Gastrocnemius medialis (tissue), 4 donors: ENCODE results near the gene ZFYVE19. TPM values are rescaled to one million over a fixed set of nuclear protein-coding genes. Genes with fewer than 3 reads are reported as not detected.

ENCODE experiments used
- ATAC-seq, 2 donors: fragments of 150-250 bp; one replicate each; pipeline ENCODE4 v1.9.1; 2016
- DNase-seq, 2 donors: peaks; one replicate each; pipeline ENCODE4 v3.0.0-alpha.2; 2019
- H3K27ac ChIP-seq, 4 donors: fragments of 200-600 bp; sonication (generic); 1 replicate in 1 of 4; 2 replicates in 3 of 4; pipeline ENCODE4 v1.5.1; 2016 to 2018; ENCODE audit warnings: mild to moderate bottlenecking in 2 of 4, moderate library complexity in 1 of 4
- H3K27me3 ChIP-seq, 3 donors: fragments of 200-600 bp; sonication (generic) in 2 of 3; 1 replicate in 1 of 3; 2 replicates in 2 of 3; pipeline versions ENCODE4 v1.5.1 to v1.6.0; 2016 to 2019; ENCODE audit warnings: mild to moderate bottlenecking in 1 of 3, moderate library complexity in 1 of 3
- H3K36me3 ChIP-seq, 2 donors: fragments of 200-600 bp; sonication (generic) in 1 of 2; one replicate each; pipeline ENCODE4 v1.5.1; 2017 to 2018
- H3K4me1 ChIP-seq, 2 donors: fragments of 200-600 bp; sonication (generic) in 1 of 2; one replicate each; pipeline ENCODE4 v1.5.1; 2016 to 2017; ENCODE audit warnings: mild to moderate bottlenecking in 2 of 2
- H3K4me3 ChIP-seq, 4 donors: fragments of 200-600 bp; sonication (generic) in 3 of 4; 1 replicate in 1 of 4; 2 replicates in 3 of 4; pipeline ENCODE4 v1.5.1; 2016 to 2019; ENCODE audit warnings: mild to moderate bottlenecking in 2 of 4
- H3K9me3 ChIP-seq, 3 donors: fragments of 200-600 bp; sonication (generic) in 2 of 3; 1 replicate in 1 of 3; 2 replicates in 2 of 3; pipeline ENCODE4 v1.5.1; 2016 to 2019
- POLR2A ChIP-seq, 2 donors: fragments of 450-650 bp; IDR thresholded peaks; one replicate each; pipeline ENCODE4 v1.6.1; 2017; ENCODE audit warnings: antibody characterized with exemption in 2 of 2, mild to moderate bottlenecking in 2 of 2, moderate library complexity in 2 of 2
- in situ Hi-C, 4 donors: fragments of 200-750 bp; cut with MboI; loops; one replicate each; pipeline versions ENCODE4 v1.15.0 to v1.8.0; 2017; ENCODE audit warnings: low sequenced_read_pairs in 4 of 4
- intact Hi-C: fragments of 100-400 bp; cut with DNase I; formaldehyde crosslinking; loops from one replicate; pipeline ENCODE4 v1.15.1; 2023; ENCODE audit warnings: low total_unique reads
- total RNA-seq, 4 donors: library from RNA; depleted of rRNA; stranded (reverse); fragments of >200 nt; gene quantifications; one replicate each; pipeline versions ENCODE4 v1.1.0 to v1.2.3, GENCODE V29; 2016
- TF ChIP-seq, protein P1 (sequence below), 5 experiments: fragments of 450-650 bp in 3 of 5; fragments of 200-600 bp in 2 of 5; sonication (generic) in 2 of 5; IDR thresholded peaks in 4 of 5; conservative IDR thresholded peaks in 1 of 5; 1 replicate in 4 of 5; 2 replicates in 1 of 5; pipeline ENCODE4 v1.5.1; 2016 to 2019; ENCODE audit warnings: antibody characterized with exemption in 5 of 5, mild to moderate bottlenecking in 3 of 5, moderate library complexity in 3 of 5

ZFYVE19 gene
- total RNA-seq, 4 donors from 2014 or later, result 11.4 to 18.9 (median 14.7) TPM

DNA sequence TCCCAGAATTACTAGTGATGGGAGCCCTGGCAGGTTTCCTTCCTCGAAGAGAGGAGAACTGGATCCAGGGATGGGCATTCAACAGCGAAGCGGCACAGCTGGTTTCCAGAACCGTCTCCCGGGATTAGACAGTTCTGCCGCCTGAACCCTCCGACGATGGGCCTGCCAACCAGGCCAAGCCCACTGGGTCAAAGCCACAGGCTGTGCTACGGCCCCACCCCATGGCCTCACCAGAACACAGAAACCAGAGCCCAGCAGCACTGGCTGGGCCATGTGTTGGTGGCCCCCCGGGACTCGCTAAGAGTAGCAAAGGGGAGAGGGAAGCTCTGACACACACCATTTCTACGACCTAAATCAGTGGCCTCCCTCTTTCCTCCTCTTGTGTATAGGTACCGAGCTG is 34.9 kb upstream of the ZFYVE19 start:
- Histone ChIP-seq H3K9me3 (no peaks in the 10 kb centered on the region), H3K4me3 (no peak overlapping the region), H3K27ac (no peak overlapping the region), H3K36me3 (peaks cover 0 to 54% of the 10 kb centered on the region in 2 donors), H3K27me3 (no peaks in the 10 kb centered on the region), H3K4me1 (peaks cover 7 to 8% of the 10 kb centered on the region in 2 donors)
- intact Hi-C loops (no loop called here), in situ Hi-C loops (no loop called here)
- no peak for ATAC-seq
- DNase-seq, result no peak
- no peak for TF ChIP-seq POLR2A (IDR thresholded peaks at IDR 0.05)
- TF ChIP-seq, protein P1, sequence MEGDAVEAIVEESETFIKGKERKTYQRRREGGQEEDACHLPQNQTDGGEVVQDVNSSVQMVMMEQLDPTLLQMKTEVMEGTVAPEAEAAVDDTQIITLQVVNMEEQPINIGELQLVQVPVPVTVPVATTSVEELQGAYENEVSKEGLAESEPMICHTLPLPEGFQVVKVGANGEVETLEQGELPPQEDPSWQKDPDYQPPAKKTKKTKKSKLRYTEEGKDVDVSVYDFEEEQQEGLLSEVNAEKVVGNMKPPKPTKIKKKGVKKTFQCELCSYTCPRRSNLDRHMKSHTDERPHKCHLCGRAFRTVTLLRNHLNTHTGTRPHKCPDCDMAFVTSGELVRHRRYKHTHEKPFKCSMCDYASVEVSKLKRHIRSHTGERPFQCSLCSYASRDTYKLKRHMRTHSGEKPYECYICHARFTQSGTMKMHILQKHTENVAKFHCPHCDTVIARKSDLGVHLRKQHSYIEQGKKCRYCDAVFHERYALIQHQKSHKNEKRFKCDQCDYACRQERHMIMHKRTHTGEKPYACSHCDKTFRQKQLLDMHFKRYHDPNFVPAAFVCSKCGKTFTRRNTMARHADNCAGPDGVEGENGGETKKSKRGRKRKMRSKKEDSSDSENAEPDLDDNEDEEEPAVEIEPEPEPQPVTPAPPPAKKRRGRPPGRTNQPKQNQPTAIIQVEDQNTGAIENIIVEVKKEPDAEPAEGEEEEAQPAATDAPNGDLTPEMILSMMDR (IDR thresholded peaks at IDR 0.05 in 4 of 5, conservative IDR thresholded peaks at IDR 0.05 in 1 of 5), result no peak

DNA sequence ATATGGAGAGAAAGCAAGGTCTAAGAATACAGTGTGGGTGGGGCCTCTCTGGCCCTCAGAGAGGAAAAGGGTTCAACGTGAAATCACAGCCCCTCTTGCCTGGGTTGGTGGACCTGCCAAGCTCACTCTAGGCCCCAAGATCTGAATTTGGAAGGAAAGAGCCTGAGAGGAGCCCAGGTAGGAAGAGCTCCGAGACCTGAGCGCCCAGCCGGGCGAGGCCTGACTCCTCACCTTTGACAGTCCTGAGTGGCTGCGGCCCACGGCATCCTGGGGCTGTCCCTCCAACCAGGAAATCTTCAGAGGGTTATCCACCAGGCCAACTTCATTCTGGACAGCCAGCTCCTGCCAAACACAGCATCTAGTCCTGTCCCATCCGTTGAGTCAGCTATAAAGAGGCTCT is 33.4 kb upstream of the ZFYVE19 start:
- intact Hi-C loops, result no loop called here

DNA sequence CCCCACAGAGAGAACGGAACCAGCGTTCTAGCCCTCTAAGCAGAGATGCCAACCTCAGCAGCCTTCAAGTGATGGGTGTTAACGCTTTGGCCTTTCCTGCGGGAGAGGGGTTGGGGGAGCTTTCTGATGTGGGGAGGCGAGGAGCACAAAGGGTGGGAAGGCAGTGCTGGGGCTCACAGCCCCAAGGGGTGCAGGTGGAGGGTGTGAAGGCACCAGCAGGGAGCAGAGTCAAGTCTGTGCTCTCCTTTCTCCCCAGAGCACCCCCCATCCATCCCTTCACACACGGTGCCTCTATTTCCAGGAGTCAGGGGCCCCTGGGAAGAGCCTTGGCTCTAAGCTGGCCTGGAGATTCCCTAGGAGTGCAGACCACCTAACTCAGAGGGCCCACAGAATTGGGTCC is 33.0 kb upstream of the ZFYVE19 start:
- in situ Hi-C loops, result no loop called here
- DNase-seq, result no peak
- ATAC-seq, result no peak

More for the DNA sequence above, 33.4 kb upstream of the ZFYVE19 start:
- Histone ChIP-seq H3K27ac (no peak overlapping the region), H3K36me3 (peaks cover 0 to 63% of the 10 kb centered on the region in 2 donors), H3K27me3 (no peaks in the 10 kb centered on the region), H3K4me3 (no peak overlapping the region), H3K4me1 (peaks cover 7 to 10% of the 10 kb centered on the region in 2 donors), H3K9me3 (no peaks in the 10 kb centered on the region)
- in situ Hi-C loops, result no loop called here
- DNase-seq (no peak), ATAC-seq (no peak)
- TF ChIP-seq, protein P1 (IDR thresholded peaks at IDR 0.05 in 4 of 5, conservative IDR thresholded peaks at IDR 0.05 in 1 of 5), result no peak
- TF ChIP-seq POLR2A (IDR thresholded peaks at IDR 0.05), result no peak

DNA sequence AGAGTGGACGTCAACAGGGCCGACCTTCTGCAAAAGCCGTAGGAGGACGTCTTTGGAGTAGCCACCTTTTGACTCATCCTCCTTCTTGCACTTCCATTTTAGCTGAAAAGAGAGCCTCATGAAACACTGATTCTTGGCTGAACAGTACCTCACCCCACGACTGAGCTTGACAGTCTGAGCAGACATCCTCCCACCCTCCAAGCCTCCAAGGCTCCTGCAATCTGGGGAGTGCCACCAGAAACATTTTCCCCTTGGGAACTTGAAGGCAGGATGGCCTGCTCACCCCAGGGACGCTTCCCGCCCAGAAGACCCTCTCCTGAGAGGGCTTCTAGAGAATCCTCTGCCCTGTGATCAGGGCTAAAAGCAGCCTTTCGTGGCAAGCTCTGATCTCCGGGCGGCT is 31.9 kb upstream of the ZFYVE19 start:
- H3K36me3 ChIP-seq, result peaks cover 0 to 78% of the 10 kb centered on the region in 2 donors
- no peak overlapping the region for H3K4me3 ChIP-seq
- H3K27me3 ChIP-seq, result no peaks in the 10 kb centered on the region
- intact Hi-C loops, result no loop called here
- DNase-seq, result no peak
- no peak for TF ChIP-seq POLR2A (IDR thresholded peaks at IDR 0.05)
- TF ChIP-seq, protein P1 (IDR thresholded peaks at IDR 0.05 in 4 of 5, conservative IDR thresholded peaks at IDR 0.05 in 1 of 5), result no peak
- H3K27ac ChIP-seq, result no peak overlapping the region
- H3K4me1 ChIP-seq, result peaks cover 7 to 10% of the 10 kb centered on the region in 2 donors
- in situ Hi-C loops, result loop anchor here in 1 of 4 donors (25.0 kb wide), 1 partner anchor 88 kb away; the partner anchor contains the start of gene RAD51
- H3K9me3 ChIP-seq, result no peaks in the 10 kb centered on the region
- no peak for ATAC-seq

More for the DNA sequence above, 33.0 kb upstream of the ZFYVE19 start:
- Histone ChIP-seq H3K4me3 (no peak overlapping the region), H3K36me3 (peaks cover 0 to 67% of the 10 kb centered on the region in 2 donors), H3K4me1 (peaks cover 7 to 10% of the 10 kb centered on the region in 2 donors), H3K9me3 (no peaks in the 10 kb centered on the region), H3K27ac (no peak overlapping the region), H3K27me3 (no peaks in the 10 kb centered on the region)
- intact Hi-C loops, result no loop called here
- TF ChIP-seq, protein P1 (IDR thresholded peaks at IDR 0.05 in 4 of 5, conservative IDR thresholded peaks at IDR 0.05 in 1 of 5), result no peak
- TF ChIP-seq POLR2A (IDR thresholded peaks at IDR 0.05), result no peak
